Hepatocyte (in vitro differentiated cells): ENCODE results near the gene GSS. TPM values are rescaled to one million over a fixed set of nuclear protein-coding genes. Genes with fewer than 3 reads are reported as not detected.

ENCODE experiments used
- DNase-seq: peaks from one replicate; pipeline ENCODE4 v3.0.0-alpha.2; 2016; ENCODE audit warnings: low spot score
- H2AFZ ChIP-seq: fragments of 200-600 bp; sonication (generic); 2 replicates; pipeline ENCODE4 v1.6.0; 2016; ENCODE audit warnings: antibody characterized with exemption, mild to moderate bottlenecking
- H3K27ac ChIP-seq: fragments of 200-600 bp; sonication (generic); 2 replicates; pipeline ENCODE4 v1.5.1; 2016; ENCODE audit warnings: mild to moderate bottlenecking
- H3K27me3 ChIP-seq: fragments of 200-600 bp; sonication (generic); 2 replicates; pipeline ENCODE4 v1.6.1; 2016
- H3K36me3 ChIP-seq: fragments of 200-600 bp; sonication (generic); replicated peaks from 2 replicates; pipeline ENCODE4 v1.5.1; 2016; ENCODE audit warnings: low read depth; ENCODE audit not compliant: insufficient read depth
- H3K4me1 ChIP-seq: fragments of 200-600 bp; sonication (generic); 2 replicates; pipeline ENCODE4 v1.5.1; 2016; ENCODE audit warnings: mild to moderate bottlenecking, moderate library complexity; ENCODE audit not compliant: insufficient read depth
- H3K4me2 ChIP-seq: fragments of 200-600 bp; sonication (generic); 2 replicates; pipeline ENCODE4 v1.6.0; 2016
- H3K4me3 ChIP-seq: fragments of 200-600 bp; sonication (generic); 2 replicates; pipeline ENCODE4 v1.5.1; 2016; ENCODE audit warnings: mild to moderate bottlenecking
- H3K79me2 ChIP-seq: fragments of 200-600 bp; sonication (generic); 2 replicates; pipeline ENCODE4 v1.6.0; 2017; ENCODE audit warnings: mild to moderate bottlenecking
- H3K9me2 ChIP-seq: fragments of 200-600 bp; sonication (generic); replicated peaks from 2 replicates; pipeline ENCODE4 v1.6.0; 2017; ENCODE audit warnings: mild to moderate bottlenecking; ENCODE audit not compliant: insufficient read depth
- H3K9me3 ChIP-seq: fragments of 200-600 bp; sonication (generic); 2 replicates; pipeline ENCODE4 v1.5.1; 2016; ENCODE audit warnings: low read depth, mild to moderate bottlenecking
- H4K20me1 ChIP-seq: fragments of 200-600 bp; sonication (generic); 2 replicates; pipeline ENCODE4 v1.6.0; 2016; ENCODE audit warnings: mild to moderate bottlenecking; ENCODE audit not compliant: insufficient read depth, poor library complexity, severe bottlenecking
- CTCF ChIP-seq: fragments of 200-600 bp; sonication (generic); IDR thresholded peaks from 2 replicates; pipeline ENCODE4 v1.5.1; 2016; ENCODE audit warnings: antibody characterized with exemption, mild to moderate bottlenecking; ENCODE audit not compliant: poor library complexity
- EZH2 ChIP-seq: fragments of 200-600 bp; sonication (generic); IDR thresholded peaks from 2 replicates; pipeline ENCODE4 v1.6.1; 2016; ENCODE audit warnings: antibody characterized with exemption, mild to moderate bottlenecking, borderline replicate concordance
- EZH2phosphoT487 ChIP-seq: fragments of 200-600 bp; sonication (generic); IDR thresholded peaks from one replicate; pipeline ENCODE4 v1.6.1; 2018; ENCODE audit warnings: antibody characterized with exemption, mild to moderate bottlenecking, low read depth, moderate library complexity; ENCODE audit not compliant: unreplicated experiment, severe bottlenecking
- WGBS: methylation state at CpG from one replicate; pipeline ENCODE4 v1.1.6; 2016; ENCODE audit warnings: low lambda C conversion rate; ENCODE audit errors: missing lambda C conversion rate; 5-methylcytosine and 5-hydroxymethylcytosine counted together
- polyA plus RNA-seq: library from polyadenylated mRNA; unstranded; fragments of >200 nt; fragmentation: Nextera tagmentation; extraction: Ambion mirVana; gene quantifications from 2 replicates; pipeline ENCODE4 v1.2.1, GENCODE V29; 2016
- total RNA-seq: library from RNA; depleted of rRNA; stranded (reverse); fragments of >200 nt; gene quantifications from 2 replicates; pipeline ENCODE4 v1.2.3, GENCODE V29; 2014

Gene GSS
- total and polyA plus RNA-seq, 2 experiments from 2014 or later = 45.2 to 46.2 TPM

GRCh38 chr20:34980543-34981233 lies 25.1 kb upstream of the GSS start:
- peak; percentile 30 for DNase-seq
- TF ChIP-seq CTCF (no peak), EZH2phosphoT487 (no peak)

DNA sequence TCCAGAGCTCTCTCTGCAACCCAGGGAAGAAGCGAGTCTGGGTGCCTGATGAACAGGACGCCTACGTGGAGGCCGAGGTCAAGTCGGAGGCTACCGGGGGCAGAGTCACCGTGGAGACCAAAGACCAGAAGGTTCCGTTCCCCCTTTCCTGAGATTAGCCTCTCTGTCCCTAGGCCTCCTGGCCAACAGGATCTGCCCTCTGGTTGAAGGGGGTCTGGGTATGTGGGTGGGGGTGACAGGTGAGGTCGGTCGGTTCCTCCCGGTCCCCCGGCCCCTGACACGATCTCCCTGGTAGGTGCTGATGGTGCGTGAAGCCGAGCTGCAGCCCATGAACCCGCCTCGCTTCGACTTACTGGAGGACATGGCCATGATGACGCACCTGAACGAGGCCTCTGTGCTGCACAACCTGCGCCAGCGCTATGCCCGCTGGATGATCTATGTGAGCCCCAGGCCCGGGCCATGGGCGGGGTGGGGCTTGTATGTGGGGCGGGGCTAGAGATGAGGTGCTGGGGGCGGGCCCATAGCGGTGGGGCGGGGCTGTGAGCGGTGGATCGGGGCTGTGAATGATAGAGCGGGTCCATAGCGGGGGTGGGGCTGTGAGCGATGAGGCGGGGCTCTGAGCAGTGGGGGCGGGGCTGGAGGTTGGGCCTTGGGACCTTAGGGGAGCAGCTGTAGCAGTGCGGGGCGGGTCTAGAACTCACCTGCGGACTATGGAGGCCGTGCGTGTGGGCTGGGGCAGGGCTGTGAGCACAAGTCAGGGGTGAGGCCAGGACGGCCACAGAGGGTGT lies 24.0 kb upstream of the GSS start:
- H3K36me3 ChIP-seq = no peaks in the 10 kb centered on the region
- WGBS = 87% methylated on average over 33 of the region's 42 CpGs
- DNase-seq = no peak
- H3K4me1 ChIP-seq = no peaks in the 10 kb centered on the region
- H4K20me1 ChIP-seq = no peaks in the 10 kb centered on the region
- peaks cover 9% of the 10 kb centered on the region for H3K27me3 ChIP-seq
- no peaks in the 10 kb centered on the region for H3K9me2 ChIP-seq
- no peaks in the 10 kb centered on the region for H3K79me2 ChIP-seq
- H3K4me2 ChIP-seq = no peak overlapping the region
- no peak overlapping the region for H3K4me3 ChIP-seq
- H3K9me3 ChIP-seq = no peaks in the 10 kb centered on the region
- TF ChIP-seq EZH2 = no peak
- TF ChIP-seq CTCF = no peak
- TF ChIP-seq EZH2phosphoT487 = no peak
- H3K27ac ChIP-seq = no peak overlapping the region
- H2AFZ ChIP-seq = no peak overlapping the region

More at GRCh38 chr20:34980543-34981233, 25.1 kb upstream of the GSS start:
- Histone ChIP-seq H3K9me3 (no peaks in the 10 kb centered on the region), H3K79me2 (no peaks in the 10 kb centered on the region), H3K4me1 (no peaks in the 10 kb centered on the region), H3K4me3 (no peak overlapping the region), H3K4me2 (no peak overlapping the region), H2AFZ (no peak overlapping the region), H3K9me2 (no peaks in the 10 kb centered on the region), H3K27ac (no peak overlapping the region), H3K27me3 (peaks cover 9% of the 10 kb centered on the region), H4K20me1 (no peaks in the 10 kb centered on the region), H3K36me3 (no peaks in the 10 kb centered on the region)
- 84% methylated on average over 12 of the region's 22 CpGs for WGBS

GRCh38 chr20:34978092-34978744 lies 22.6 kb upstream of the GSS start:
- H4K20me1 ChIP-seq = no peaks in the 10 kb centered on the region
- H3K27me3 ChIP-seq = peaks cover 3% of the 10 kb centered on the region
- no peaks in the 10 kb centered on the region for H3K36me3 ChIP-seq
- no peak overlapping the region for H3K27ac ChIP-seq
- no peaks in the 10 kb centered on the region for H3K79me2 ChIP-seq
- H2AFZ ChIP-seq = no peak overlapping the region
- TF ChIP-seq EZH2phosphoT487 = no peak
- TF ChIP-seq CTCF = no peak
- no peak for TF ChIP-seq EZH2
- no peaks in the 10 kb centered on the region for H3K4me1 ChIP-seq
- no peak overlapping the region for H3K4me2 ChIP-seq
- 74% methylated on average over 10 of the region's 10 CpGs for WGBS
- no peak for DNase-seq
- H3K9me2 ChIP-seq = no peaks in the 10 kb centered on the region
- H3K9me3 ChIP-seq = no peaks in the 10 kb centered on the region
- H3K4me3 ChIP-seq = no peak overlapping the region
